ENCODE data around the gene SLC35F3. TPM values are rescaled to one million over a fixed set of nuclear protein-coding genes. Genes with fewer than 3 reads are reported as not detected.

SLC35F3 gene
- total RNA-seq, 1 donor from 2014 or later = 0.25 TPM

GRCh38 chr1:234270093-234270492, 365.6 kb downstream of the SLC35F3 start:
- H3K27ac Mint-ChIP-seq = no peak overlapping the region
- H3K4me1 Mint-ChIP-seq = no peaks in the 10 kb centered on the region
- DNase-seq (ENCODE audit: low spot score in 2 of 2, unreplicated experiment in 2 of 2) = no peak
- H3K27me3 Mint-ChIP-seq (ENCODE audit: low read depth) = peaks cover 36% of the 10 kb centered on the region
- H3K4me3 Mint-ChIP-seq = no peak overlapping the region
- H3K36me3 Mint-ChIP-seq = no peaks in the 10 kb centered on the region
- H3K9me3 Mint-ChIP-seq = peaks cover 5% of the 10 kb centered on the region
- TF ChIP-seq CTCF (IDR thresholded peaks at IDR 0.05; ENCODE audit: unreplicated experiment) = no peak

GRCh38 chr1:234270581-234271242, 366.2 kb downstream of the SLC35F3 start:
- peaks cover 37% of the 10 kb centered on the region for H3K27me3 Mint-ChIP-seq (ENCODE audit: low read depth)
- peaks cover 5% of the 10 kb centered on the region for H3K9me3 Mint-ChIP-seq
- DNase-seq (ENCODE audit: low spot score in 2 of 2, unreplicated experiment in 2 of 2) = no peak
- no peak overlapping the region for H3K27ac Mint-ChIP-seq
- H3K4me3 Mint-ChIP-seq = no peak overlapping the region
- no peak for TF ChIP-seq CTCF (IDR thresholded peaks at IDR 0.05; ENCODE audit: unreplicated experiment)
- H3K4me1 Mint-ChIP-seq = no peaks in the 10 kb centered on the region
- no peaks in the 10 kb centered on the region for H3K36me3 Mint-ChIP-seq

- no peaks in the 10 kb centered on the region for H3K4me1 Mint-ChIP-seq
- no peak for TF ChIP-seq CTCF (IDR thresholded peaks at IDR 0.05; ENCODE audit: unreplicated experiment)
- peaks cover 5% of the 10 kb centered on the region for H3K9me3 Mint-ChIP-seq
- peaks cover 40% of the 10 kb centered on the region for H3K27me3 Mint-ChIP-seq (ENCODE audit: low read depth)
- no peak overlapping the region for H3K27ac Mint-ChIP-seq
- H3K4me3 Mint-ChIP-seq = no peak overlapping the region
- no peaks in the 10 kb centered on the region for H3K36me3 Mint-ChIP-seq
- DNase-seq (ENCODE audit: low spot score in 2 of 2, unreplicated experiment in 2 of 2) = no peak
Measured at GRCh38 chr1:234271243-234271606, 366.7 kb downstream of the SLC35F3 start.

GRCh38 chr1:234272656-234273312, 368.3 kb downstream of the SLC35F3 start:
- Mint-ChIP-seq H3K27ac (no peak overlapping the region), H3K4me3 (no peak overlapping the region), H3K27me3 (ENCODE audit: low read depth) (peaks cover 40% of the 10 kb centered on the region), H3K4me1 (no peaks in the 10 kb centered on the region), H3K9me3 (peaks cover 5% of the 10 kb centered on the region), H3K36me3 (no peaks in the 10 kb centered on the region)
- DNase-seq (ENCODE audit: low spot score in 2 of 2, unreplicated experiment in 2 of 2) = no peak
- no peak for TF ChIP-seq CTCF (IDR thresholded peaks at IDR 0.05; ENCODE audit: unreplicated experiment)

- no peak for DNase-seq (ENCODE audit: low spot score in 2 of 2, unreplicated experiment in 2 of 2)
- no peaks in the 10 kb centered on the region for H3K36me3 Mint-ChIP-seq
- H3K4me1 Mint-ChIP-seq = no peaks in the 10 kb centered on the region
- H3K9me3 Mint-ChIP-seq = peaks cover 5% of the 10 kb centered on the region
- peaks cover 40% of the 10 kb centered on the region for H3K27me3 Mint-ChIP-seq (ENCODE audit: low read depth)
- no peak for TF ChIP-seq CTCF (IDR thresholded peaks at IDR 0.05; ENCODE audit: unreplicated experiment)
- no peak overlapping the region for H3K4me3 Mint-ChIP-seq
- H3K27ac Mint-ChIP-seq = no peak overlapping the region
Measured at GRCh38 chr1:234273981-234274380, 369.5 kb downstream of the SLC35F3 start.
